ENCODE measurements around the gene TPPP3. TPM values are rescaled to one million over a fixed set of nuclear protein-coding genes. Genes with fewer than 3 reads are reported as not detected.

The TPPP3 gene
- total RNA-seq, 2 donors from 2014 or later: 0.64 to 0.73 TPM

- no peaks in the 10 kb centered on the region for H3K36me3 Mint-ChIP-seq (ENCODE audit: low read depth)
- 81 to 84% methylated on average over 7 to 8 of the region's 8 CpGs for WGBS, 2 experiments (ENCODE audit: insufficient coverage in 1 of 2, insufficient read length in 1 of 2)
- no peak overlapping the region for H3K27ac Mint-ChIP-seq
- no peaks in the 10 kb centered on the region for H3K9me3 Mint-ChIP-seq
- Histone ChIP-seq H3K36me3 (ENCODE audit: control insufficient read depth, insufficient read depth, low read length) (no peaks in the 10 kb centered on the region), H3K9me3 (ENCODE audit: control insufficient read depth, low read length) (no peaks in the 10 kb centered on the region), H3K4me1 (ENCODE audit: control insufficient read depth, insufficient read depth, low read length) (peaks cover under 1% of the 10 kb centered on the region), H3K27me3 (ENCODE audit: control insufficient read depth, insufficient read depth, low read length, poor library complexity, severe bottlenecking) (peaks cover 9% of the 10 kb centered on the region), H3K9ac (ENCODE audit: extremely low read depth, low read length, poor library complexity, severe bottlenecking) (no peak overlapping the region), H3K4me3 (ENCODE audit: low read length) (no peak overlapping the region), H3K27ac (ENCODE audit: low read depth, low read length) (no peak overlapping the region)
- no peak overlapping the region for H3K4me3 Mint-ChIP-seq
- peaks cover 44% of the 10 kb centered on the region for H3K27me3 Mint-ChIP-seq (ENCODE audit: insufficient read depth)
- no peaks in the 10 kb centered on the region for H3K4me1 Mint-ChIP-seq
- no peak for TF ChIP-seq CTCF (conservative IDR thresholded peaks at IDR 0.05)
- DNase-seq: no peak
These were observed 5.7 kb downstream of the TPPP3 start for GRCh38 chr16:67387479-67388079.

GRCh38 chr16:67386861-67387455 is 6.3 kb downstream of the TPPP3 start:
- Histone ChIP-seq H3K9ac (ENCODE audit: extremely low read depth, low read length, poor library complexity, severe bottlenecking) (no peak overlapping the region), H3K27me3 (ENCODE audit: control insufficient read depth, insufficient read depth, low read length, poor library complexity, severe bottlenecking) (peaks cover 3% of the 10 kb centered on the region), H3K36me3 (ENCODE audit: control insufficient read depth, insufficient read depth, low read length) (no peaks in the 10 kb centered on the region), H3K27ac (ENCODE audit: low read depth, low read length) (no peak overlapping the region), H3K9me3 (ENCODE audit: control insufficient read depth, low read length) (no peaks in the 10 kb centered on the region), H3K4me3 (ENCODE audit: low read length) (no peak overlapping the region), H3K4me1 (ENCODE audit: control insufficient read depth, insufficient read depth, low read length) (no peaks in the 10 kb centered on the region)
- no peak for TF ChIP-seq CTCF (conservative IDR thresholded peaks at IDR 0.05)
- H3K4me1 Mint-ChIP-seq: no peaks in the 10 kb centered on the region
- no peaks in the 10 kb centered on the region for H3K9me3 Mint-ChIP-seq
- no peak overlapping the region for H3K4me3 Mint-ChIP-seq
- DNase-seq: no peak
- H3K27me3 Mint-ChIP-seq (ENCODE audit: insufficient read depth): peaks cover 41% of the 10 kb centered on the region
- 86 to 91% methylated on average over 4 to 5 of the region's 5 CpGs for WGBS, 2 experiments (ENCODE audit: insufficient coverage in 1 of 2, insufficient read length in 1 of 2)
- H3K27ac Mint-ChIP-seq: no peak overlapping the region
- H3K36me3 Mint-ChIP-seq (ENCODE audit: low read depth): no peaks in the 10 kb centered on the region

GRCh38 chr16:67384778-67385510 is 8.4 kb downstream of the TPPP3 start:
- no peak for DNase-seq
- Mint-ChIP-seq H3K4me1 (no peaks in the 10 kb centered on the region), H3K27me3 (ENCODE audit: insufficient read depth) (peaks cover 25% of the 10 kb centered on the region), H3K27ac (no peak overlapping the region), H3K36me3 (ENCODE audit: low read depth) (no peaks in the 10 kb centered on the region), H3K4me3 (no peak overlapping the region), H3K9me3 (no peaks in the 10 kb centered on the region)
- 89 to 96% methylated on average over 6 to 7 of the region's 8 CpGs for WGBS, 2 experiments (ENCODE audit: insufficient coverage in 1 of 2, insufficient read length in 1 of 2)
- Histone ChIP-seq H3K4me1 (ENCODE audit: control insufficient read depth, insufficient read depth, low read length) (no peaks in the 10 kb centered on the region), H3K27ac (ENCODE audit: low read depth, low read length) (no peak overlapping the region), H3K4me3 (ENCODE audit: low read length) (no peak overlapping the region), H3K36me3 (ENCODE audit: control insufficient read depth, insufficient read depth, low read length) (no peaks in the 10 kb centered on the region), H3K9me3 (ENCODE audit: control insufficient read depth, low read length) (no peaks in the 10 kb centered on the region), H3K27me3 (ENCODE audit: control insufficient read depth, insufficient read depth, low read length, poor library complexity, severe bottlenecking) (no peaks in the 10 kb centered on the region), H3K9ac (ENCODE audit: extremely low read depth, low read length, poor library complexity, severe bottlenecking) (no peak overlapping the region)
- TF ChIP-seq CTCF (conservative IDR thresholded peaks at IDR 0.05): no peak

Measured in endodermal cell (in vitro differentiated cells).